DND-41 (cell line): ENCODE data around the gene WDR90.

Experiments used
- ATAC-seq: fragments of 200-7000 bp; cut with Tn5 transposase; 3 replicates; pipeline ENCODE4 v1.9.1; 2021; ENCODE audit warnings: low read depth; ENCODE audit not compliant: insufficient read depth
- DNase-seq: peaks from one replicate; pipeline ENCODE4 v3.0.0-alpha.2; 2020
- H2AFZ ChIP-seq: 2 replicates; pipeline ENCODE4 v1.6.0; 2012; ENCODE audit warnings: low read depth, low read length
- H3K27ac ChIP-seq: 2 replicates; pipeline ENCODE4 v1.5.1; 2012; ENCODE audit warnings: low read length, inconsistent platforms
- H3K27me3 ChIP-seq: fragments of 200-600 bp; sonication (generic); 2 replicates; pipeline ENCODE4 v1.6.0; 2012; ENCODE audit warnings: low read length, mild to moderate bottlenecking, inconsistent platforms; ENCODE audit not compliant: insufficient read depth, poor library complexity
- H3K36me3 ChIP-seq: 2 replicates; pipeline ENCODE4 v1.5.1; 2012; ENCODE audit warnings: low read length, inconsistent platforms; ENCODE audit not compliant: insufficient read depth
- H3K4me1 ChIP-seq: 2 replicates; pipeline ENCODE4 v1.5.1; 2012; ENCODE audit warnings: mild to moderate bottlenecking, low read length; ENCODE audit not compliant: insufficient read depth
- H3K4me2 ChIP-seq: 2 replicates; pipeline ENCODE4 v1.6.0; 2012; ENCODE audit warnings: mild to moderate bottlenecking, moderate library complexity, low read length, inconsistent platforms; ENCODE audit not compliant: insufficient read depth
- H3K4me3 ChIP-seq, 2 experiments: fragments of 200-600 bp in 1 of 2; shearing (Covaris generic) in 1 of 2; 2 replicates each; pipeline ENCODE4 v1.5.1; 2012 to 2016; ENCODE audit warnings: inconsistent platforms in 2 of 2, low read length in 2 of 2, mild to moderate bottlenecking in 2 of 2, low read depth in 1 of 2, moderate library complexity in 1 of 2
- H3K79me2 ChIP-seq: 2 replicates; pipeline ENCODE4 v1.6.0; 2012; ENCODE audit warnings: low read length, inconsistent platforms; ENCODE audit not compliant: insufficient read depth
- H3K9ac ChIP-seq: 2 replicates; pipeline ENCODE4 v1.6.0; 2012; ENCODE audit warnings: low read depth, mild to moderate bottlenecking, inconsistent platforms, low read length, moderate library complexity
- H3K9me3 ChIP-seq: 2 replicates; pipeline ENCODE4 v1.5.1; 2012; ENCODE audit warnings: low read length, moderate library complexity, mild to moderate bottlenecking, inconsistent platforms; ENCODE audit not compliant: insufficient read depth, severe bottlenecking
- H4K20me1 ChIP-seq: 2 replicates; pipeline ENCODE4 v1.6.0; 2012; ENCODE audit warnings: low read length; ENCODE audit not compliant: insufficient read depth
- CTCF ChIP-seq: IDR thresholded peaks from 2 replicates; pipeline ENCODE4 v1.5.1; 2012; ENCODE audit warnings: borderline replicate concordance, low read length, moderate library complexity, mild to moderate bottlenecking; ENCODE audit not compliant: poor library complexity, severe bottlenecking; ENCODE audit errors: extremely low read depth
- EZH2 ChIP-seq: IDR thresholded peaks from 3 replicates; pipeline ENCODE4 v1.6.1; 2012; ENCODE audit warnings: borderline replicate concordance, low read depth, mild to moderate bottlenecking, moderate library complexity, low read length, inconsistent platforms; ENCODE audit not compliant: severe bottlenecking

Gene WDR90

DNA sequence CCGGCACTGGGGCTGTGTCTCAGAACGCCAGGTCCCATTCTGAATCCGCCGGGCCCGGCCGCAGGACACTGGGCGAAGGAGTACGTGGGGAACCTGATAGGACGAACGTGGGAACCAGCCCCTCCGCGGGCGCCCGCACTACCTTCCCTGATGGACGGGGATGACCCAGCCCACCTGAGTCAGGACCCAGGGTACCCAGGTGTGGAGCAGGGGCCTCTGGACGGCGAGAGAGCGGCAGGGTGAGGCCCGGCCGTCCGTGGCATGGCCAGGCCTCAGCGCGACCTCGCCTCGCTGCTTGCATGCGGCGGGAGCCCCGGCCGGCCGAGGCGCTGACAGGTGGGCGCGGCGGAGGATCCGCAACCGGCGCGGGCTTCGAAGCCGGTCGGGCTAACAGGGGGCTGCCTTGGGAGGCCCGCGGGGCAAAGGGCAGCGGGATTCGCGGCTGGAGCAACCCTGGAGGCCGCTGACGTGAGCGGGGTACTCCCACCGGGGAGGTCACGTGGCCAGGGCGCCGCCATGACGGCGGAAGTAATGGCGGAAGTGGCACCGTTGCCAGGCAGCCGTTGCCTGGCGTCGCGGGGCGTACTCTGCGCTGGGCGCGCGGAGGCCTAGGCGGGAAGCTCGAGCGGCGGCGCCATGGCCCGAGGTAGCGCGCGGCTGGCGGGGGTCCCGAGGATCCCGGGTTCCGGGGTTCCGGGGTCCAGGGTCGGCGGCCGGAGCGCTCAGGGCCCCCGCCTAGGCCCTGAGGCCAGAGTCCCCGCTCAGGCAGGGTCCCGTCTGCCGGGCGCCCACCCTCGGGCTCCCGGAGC, at the start of gene WDR90:
WDR90 (plus strand) TSS at position 585 of the 809 bp plus-strand sequence; CDS start at position 637, 52 bp downstream.
- H3K36me3 ChIP-seq: peaks cover 36% of the 10 kb centered on the region
- H3K4me3 ChIP-seq: peak within 1 kb of the TSS; percentile 45 to 84
- H3K27ac ChIP-seq: peak within 1 kb of the TSS; percentile 76
- H3K9me3 ChIP-seq: no peaks in the 10 kb centered on the region
- peaks cover 29% of the 10 kb centered on the region for H3K4me1 ChIP-seq
- H2AFZ ChIP-seq: peak within 1 kb of the TSS; percentile 85
- TF ChIP-seq CTCF (no peak), EZH2 (no peak)
- peak within 1 kb of the TSS; percentile 92 for H3K4me2 ChIP-seq
- H3K9ac ChIP-seq: peak within 1 kb of the TSS; percentile 87
- H4K20me1 ChIP-seq: 0 out of 2 replicates have a peak, but pooled peaks cover 3% of the 10 kb centered on the region
- peak; percentile 93 for DNase-seq
- ATAC-seq: peak; percentile 88
- H3K27me3 ChIP-seq: no peaks in the 10 kb centered on the region
- peaks cover 38% of the 10 kb centered on the region for H3K79me2 ChIP-seq

- no peak overlapping the region for H3K4me3 ChIP-seq
- TF ChIP-seq EZH2 (no peak), CTCF (peak; percentile 39)
- peaks cover 22% of the 10 kb centered on the region for H4K20me1 ChIP-seq
- H3K27ac ChIP-seq: no peak overlapping the region
- DNase-seq (no peak), ATAC-seq (peak; percentile 47; the same call in 1 of the 3 replicates)
- H2AFZ ChIP-seq: no peak overlapping the region
- peaks cover 29% of the 10 kb centered on the region for H3K36me3 ChIP-seq
- no peak overlapping the region for H3K9ac ChIP-seq
- no peaks in the 10 kb centered on the region for H3K9me3 ChIP-seq
- H3K4me1 ChIP-seq: no peaks in the 10 kb centered on the region
- H3K79me2 ChIP-seq: peaks cover 49% of the 10 kb centered on the region
- H3K4me2 ChIP-seq: no peak overlapping the region
- H3K27me3 ChIP-seq: no peaks in the 10 kb centered on the region
Observed at GRCh38 chr16:600781-601180, 48.4 kb upstream of the WDR90 start.

- H3K27ac ChIP-seq: no peak overlapping the region
- peaks cover 20% of the 10 kb centered on the region for H3K36me3 ChIP-seq
- H3K9me3 ChIP-seq: no peaks in the 10 kb centered on the region
Observed at GRCh38 chr16:603933-604332, 45.2 kb upstream of the WDR90 start.

More at GRCh38 chr16:603933-604332, 45.2 kb upstream of the WDR90 start:
- H3K9ac ChIP-seq: no peak overlapping the region
- H3K4me2 ChIP-seq: no peak overlapping the region
- H3K79me2 ChIP-seq: peaks cover 37% of the 10 kb centered on the region
- H3K27me3 ChIP-seq: no peaks in the 10 kb centered on the region
- TF ChIP-seq CTCF (no peak), EZH2 (no peak)
- H4K20me1 ChIP-seq: peaks cover 15% of the 10 kb centered on the region; the same call in 1 of the 2 replicates
- no peaks in the 10 kb centered on the region for H3K4me1 ChIP-seq
- no peak overlapping the region for H2AFZ ChIP-seq
- DNase-seq: no peak
- no peak overlapping the region for H3K4me3 ChIP-seq
- ATAC-seq: no peak
